Epithelial cell of alveolus of lung (primary cell): Measurements from ENCODE around the gene MARCHF9. TPM values are rescaled to one million over a fixed set of nuclear protein-coding genes. Genes with fewer than 3 reads are reported as not detected.

Source experiments
- total RNA-seq: library from RNA; depleted of rRNA; stranded (reverse); fragments of >200 nt; gene quantifications from 2 replicates; pipeline ENCODE4 v1.2.1, GENCODE V29; 2015

Gene MARCHF9
- 1.4 and 10.7 TPM in 2 replicates for total RNA-seq

GRCh38 chr12:57754411-57755193 is at the start of gene MARCHF9:
TSS of gene MARCHF9 (plus strand) at chr12:57755103. CDS start at chr12:57755529, 426 bp downstream.

GRCh38 chr12:57738661-57739237 is 16.2 kb upstream of the MARCHF9 start, which contains the start of gene AGAP2:
TSS of gene AGAP2 (minus strand) at chr12:57738742. CDS start at chr12:57738246, 496 bp downstream.

GRCh38 chr12:57744777-57745484 is 10.0 kb upstream of the MARCHF9 start, which contains the start of gene TSPAN31:
TSS of gene TSPAN31 (plus strand) at chr12:57745039. CDS start at chr12:57745155, 116 bp downstream.

GRCh38 chr12:57751788-57752667 is 2.9 kb upstream of the MARCHF9 start, which contains the start of gene CDK4:
TSS of gene CDK4 (minus strand) at chr12:57752310. CDS start at chr12:57751717, 593 bp downstream.

GRCh38 chr12:57766464-57767304 is 11.8 kb downstream of the MARCHF9 start, which contains the start of gene CYP27B1:
TSS of gene CYP27B1 (minus strand) at chr12:57767078. CDS start at chr12:57767041, 37 bp downstream.

GRCh38 chr12:57771873-57772428 is 17.0 kb downstream of the MARCHF9 start, which contains the start of gene METTL1:
TSS of gene METTL1 (minus strand) at chr12:57772105. CDS start at chr12:57772083, 22 bp downstream.

GRCh38 chr12:57772429-57773322 is 17.8 kb downstream of the MARCHF9 start, which contains the start of gene EEF1AKMT3:
TSS of gene EEF1AKMT3 (plus strand) at chr12:57772614. CDS start at chr12:57772725, 111 bp downstream.

GRCh38 chr12:57782608-57783465 is 27.9 kb downstream of the MARCHF9 start, which contains the start of gene TSFM:
TSS of gene TSFM (plus strand) at chr12:57782787. CDS start at chr12:57782802, 15 bp downstream.

Other genes starting within 250 kb of the MARCHF9 start
- gene DDIT3, start 234.6 kb upstream of the MARCHF9 start, total RNA-seq, result 9.1 and 17.7 TPM in 2 replicates
- 7.5 and 13.1 TPM in 2 replicates for gene MBD6, start 232.3 kb upstream of the MARCHF9 start, total RNA-seq
- 177 and 194 TPM in 2 replicates for gene DCTN2, start 207.9 kb upstream of the MARCHF9 start, total RNA-seq
- gene KIF5A, start 205.1 kb upstream of the MARCHF9 start, total RNA-seq, result 0.72 and 0.91 TPM in 2 replicates
- 11.4 and 18.5 TPM in 2 replicates for gene PIP4K2C, start 163.9 kb upstream of the MARCHF9 start, total RNA-seq
- gene DTX3, start 150.3 kb upstream of the MARCHF9 start, total RNA-seq, result 21.2 and 22.9 TPM in 2 replicates
- 13.8 and 22.4 TPM in 2 replicates for gene ARHGEF25, start 143.7 kb upstream of the MARCHF9 start, total RNA-seq
- gene B4GALNT1, start 121.9 kb upstream of the MARCHF9 start, total RNA-seq, result 0.08 and 7.6 TPM in 2 replicates
- 175 and 282 TPM in 2 replicates for gene OS9, start 61.0 kb upstream of the MARCHF9 start, total RNA-seq
- 0.26 and 0.48 TPM in 2 replicates for gene AGAP2, start 16.4 kb upstream of the MARCHF9 start, total RNA-seq
- gene TSPAN31, start 10.1 kb upstream of the MARCHF9 start, total RNA-seq, result 59.1 and 107 TPM in 2 replicates
- gene CDK4, start 2.8 kb upstream of the MARCHF9 start, total RNA-seq, result 141 and 233 TPM in 2 replicates
- 0.26 and 0.32 TPM in 2 replicates for gene CYP27B1, start 12.0 kb downstream of the MARCHF9 start, total RNA-seq
- gene METTL1, start 17.0 kb downstream of the MARCHF9 start, total RNA-seq, result 3.6 and 15.4 TPM in 2 replicates
- gene EEF1AKMT3, start 17.5 kb downstream of the MARCHF9 start, total RNA-seq, result 7.4 and 14.5 TPM in 2 replicates
- 22.7 and 28.4 TPM in 2 replicates for gene TSFM, start 27.7 kb downstream of the MARCHF9 start, total RNA-seq
- 0.65 and 5.7 TPM in 2 replicates for gene AVIL, start 63.6 kb downstream of the MARCHF9 start, total RNA-seq
- gene CTDSP2, start 91.6 kb downstream of the MARCHF9 start, total RNA-seq, result 106 and 189 TPM in 2 replicates
- 3.2 and 10.2 TPM in 2 replicates for gene ATP23, start 186.5 kb downstream of the MARCHF9 start, total RNA-seq